GM12891 (cell line): Measurements from ENCODE around the gene MFSD6.

Experiments
- POLR2A ChIP-seq: IDR thresholded peaks from 2 replicates; pipeline ENCODE4 v1.6.1; 2011; ENCODE audit warnings: low read depth, low read length, control low read depth
- POLR2AphosphoS5 ChIP-seq: IDR thresholded peaks from 2 replicates; pipeline ENCODE4 v1.6.1; 2011; ENCODE audit warnings: low read depth, low read length, control low read depth

- TF ChIP-seq POLR2AphosphoS5 = no peak
- TF ChIP-seq POLR2A = no peak
Observed at GRCh38 chr2:190519975-190520767, 112.0 kb downstream of the MFSD6 start.
